ENCODE data around the gene PCDHGB4.
"Not testable (repeated sequence)": the region's sequence is repeated elsewhere in the genome, so short reads cannot be mapped to it uniquely, and the experiment has no call there.

PCDHGB4 gene

GRCh38 chr5:141373673-141374317 is 13.7 kb upstream of the PCDHGB4 start, which contains the start of gene PCDHGA6:
TSS of gene PCDHGA6 (plus strand) at chr5:141373891. CDS start at chr5:141374084, 193 bp downstream.
- H3K36me3 ChIP-seq (ENCODE audit: insufficient read depth), result no peaks in the 10 kb centered on the region
- TF ChIP-seq CTCF (conservative IDR thresholded peaks at IDR 0.05; ENCODE audit: low read depth, low read length), result no peak
- no peak within 1 kb of the TSS for H3K27ac ChIP-seq
- H3K27me3 ChIP-seq (ENCODE audit: insufficient read depth, low read depth), result no peaks in the 10 kb centered on the region
- no peak within 1 kb of the TSS for H3K4me2 ChIP-seq
- H3K79me2 ChIP-seq (ENCODE audit: insufficient read depth, low read depth), result no peaks in the 10 kb centered on the region
- no peaks in the 10 kb centered on the region for H4K20me1 ChIP-seq (ENCODE audit: insufficient read depth)
- H3K4me1 ChIP-seq (ENCODE audit: low read depth, poor library complexity, severe bottlenecking), result no peaks in the 10 kb centered on the region
- no peak within 1 kb of the TSS for H3K9ac ChIP-seq
- no peak within 1 kb of the TSS for H3K4me3 ChIP-seq (IDR thresholded peaks at IDR 0.05; ENCODE audit: insufficient read depth, low read depth, low read length)
- no peak within 1 kb of the TSS for H2AFZ ChIP-seq (ENCODE audit: low read depth)

GRCh38 chr5:141374627-141375026 is 12.9 kb upstream of the PCDHGB4 start:
- TF ChIP-seq CTCF (conservative IDR thresholded peaks at IDR 0.05; ENCODE audit: low read depth, low read length), result no peak
- Histone ChIP-seq H4K20me1 (ENCODE audit: insufficient read depth) (no peaks in the 10 kb centered on the region), H3K27me3 (ENCODE audit: insufficient read depth, low read depth) (no peaks in the 10 kb centered on the region), H3K4me2 (no peak overlapping the region), H3K79me2 (ENCODE audit: insufficient read depth, low read depth) (no peaks in the 10 kb centered on the region), H2AFZ (ENCODE audit: low read depth) (no peak overlapping the region), H3K36me3 (ENCODE audit: insufficient read depth) (no peaks in the 10 kb centered on the region), H3K4me3 (IDR thresholded peaks at IDR 0.05; ENCODE audit: insufficient read depth, low read depth, low read length) (no peak overlapping the region), H3K27ac (no peak overlapping the region), H3K9ac (no peak overlapping the region), H3K4me1 (ENCODE audit: low read depth, poor library complexity, severe bottlenecking) (no peaks in the 10 kb centered on the region)

- H2AFZ ChIP-seq (ENCODE audit: low read depth); H3K4me3 ChIP-seq (IDR thresholded peaks at IDR 0.05; ENCODE audit: insufficient read depth, low read depth, low read length); H4K20me1 ChIP-seq (ENCODE audit: insufficient read depth); H3K36me3 ChIP-seq (ENCODE audit: insufficient read depth); H3K4me2 ChIP-seq; H3K27me3 ChIP-seq (ENCODE audit: insufficient read depth, low read depth); H3K79me2 ChIP-seq (ENCODE audit: insufficient read depth, low read depth); H3K27ac ChIP-seq; H3K4me1 ChIP-seq (ENCODE audit: low read depth, poor library complexity, severe bottlenecking); H3K9ac ChIP-seq: not testable (repeated sequence)
These were observed 11.9 kb upstream of the PCDHGB4 start for GRCh38 chr5:141375444-141376155.

- Histone ChIP-seq H3K27me3 (ENCODE audit: insufficient read depth, low read depth) (no peaks in the 10 kb centered on the region), H3K36me3 (ENCODE audit: insufficient read depth) (no peaks in the 10 kb centered on the region), H3K9ac (no peak within 1 kb of the TSS), H3K4me2 (no peak within 1 kb of the TSS), H2AFZ (ENCODE audit: low read depth) (no peak within 1 kb of the TSS), H3K4me3 (IDR thresholded peaks at IDR 0.05; ENCODE audit: insufficient read depth, low read depth, low read length) (no peak within 1 kb of the TSS), H3K27ac (no peak within 1 kb of the TSS), H4K20me1 (ENCODE audit: insufficient read depth) (no peaks in the 10 kb centered on the region), H3K4me1 (ENCODE audit: low read depth, poor library complexity, severe bottlenecking) (no peaks in the 10 kb centered on the region), H3K79me2 (ENCODE audit: insufficient read depth, low read depth) (no peaks in the 10 kb centered on the region)
- no peak for TF ChIP-seq CTCF (conservative IDR thresholded peaks at IDR 0.05; ENCODE audit: low read depth, low read length)
These were observed 4.8 kb upstream of the PCDHGB4 start, which contains the start of gene PCDHGA7 for GRCh38 chr5:141382469-141383294. TSS of gene PCDHGA7 (plus strand) at chr5:141382742. CDS start at chr5:141382900, 158 bp downstream.
